HG03520 (cell line): Measurements from ENCODE around the gene RFTN2.
"Not testable (repeated sequence)": the region's sequence is repeated elsewhere in the genome, so short reads cannot be mapped to it uniquely, and the experiment has no call there.

Experiments used
- ATAC-seq: cut with Tn5 transposase; IDR thresholded peaks from one replicate; pipeline ENCODE4 v1.9.1; 2021; ENCODE audit warnings: mild to moderate bottlenecking, moderate library complexity; ENCODE audit not compliant: unreplicated experiment

The RFTN2 gene

DNA sequence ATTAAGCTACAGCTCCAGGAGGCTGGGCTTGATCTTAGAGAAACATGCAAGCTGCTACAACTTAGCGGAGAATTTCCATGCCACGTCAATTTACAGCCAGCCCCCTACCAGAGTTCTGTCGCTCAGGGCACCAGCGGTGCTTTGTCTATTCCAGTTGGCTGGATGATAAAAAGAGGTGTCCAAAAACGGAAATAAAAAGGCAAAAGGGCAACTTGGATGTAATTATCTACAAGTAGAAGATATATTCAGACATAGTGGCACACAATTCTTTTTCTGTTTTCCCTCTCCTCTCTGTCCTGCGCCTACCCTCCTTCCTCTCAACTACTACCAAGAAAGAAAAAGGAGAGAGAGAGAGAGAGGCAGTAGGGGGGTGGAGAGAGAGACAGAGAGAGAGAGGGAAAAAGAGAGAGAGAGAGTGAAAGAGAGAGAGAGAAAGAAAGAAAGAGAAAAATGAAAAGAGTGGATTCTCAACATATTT, 363 bp upstream of the RFTN2 start:
- no peak for ATAC-seq

DNA sequence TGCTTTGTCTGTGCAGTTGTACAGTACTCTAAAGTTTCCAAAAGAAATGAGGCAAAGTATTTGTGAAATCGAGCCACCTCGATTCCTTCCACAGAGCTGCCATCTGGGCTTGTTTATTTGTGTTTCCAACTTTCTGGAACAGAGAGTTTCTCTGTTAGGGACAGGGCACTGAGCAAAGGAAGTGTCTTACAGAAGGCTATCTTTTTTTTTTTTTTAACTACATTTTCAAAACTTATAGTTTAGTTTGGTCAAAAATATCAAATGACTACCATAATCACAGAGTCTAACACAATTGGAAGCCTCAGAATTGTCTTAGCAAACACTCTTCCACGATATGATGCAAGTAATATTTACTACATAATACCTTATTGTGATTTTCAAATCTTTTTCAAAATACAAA, 796 bp downstream of the RFTN2 start:
- ATAC-seq: no peak

DNA sequence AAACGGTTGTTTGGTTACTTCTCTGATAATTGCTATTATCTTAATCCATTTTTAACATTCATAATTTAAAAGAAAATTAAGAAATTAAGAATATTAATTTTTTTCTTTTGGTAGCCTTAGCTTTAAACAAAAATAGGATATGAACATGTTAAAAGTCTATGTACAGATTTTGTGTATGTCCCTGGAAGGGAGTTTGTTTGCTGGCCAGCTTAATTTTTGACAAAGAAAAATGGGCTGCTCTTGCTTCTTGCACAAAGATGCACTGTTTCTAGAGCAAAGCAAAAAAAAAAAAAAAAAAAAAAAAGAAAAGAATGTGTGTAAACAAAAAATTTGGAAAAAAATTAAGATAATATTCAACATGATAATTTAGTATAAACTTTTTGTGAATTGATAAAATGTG, 1.3 kb downstream of the RFTN2 start:
- no peak for ATAC-seq

DNA sequence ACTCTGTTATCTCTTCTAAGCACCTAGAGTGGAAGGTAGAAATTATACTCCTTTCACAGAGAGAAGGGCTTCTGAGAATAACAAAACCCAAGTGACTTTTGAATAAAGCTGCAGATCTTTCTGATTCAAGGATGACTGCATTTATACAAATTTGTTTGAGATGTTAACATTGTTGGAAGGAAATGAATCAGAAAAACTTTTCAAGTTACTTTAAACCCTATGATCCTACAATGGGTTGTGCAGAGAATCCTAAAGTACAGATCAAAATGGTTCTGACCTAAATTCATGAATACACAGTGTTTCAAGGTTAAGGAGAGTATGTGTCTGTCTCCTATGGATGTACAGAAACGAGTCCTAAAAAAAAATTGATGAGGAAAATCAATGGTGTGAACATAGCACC, 1.8 kb downstream of the RFTN2 start:
- no peak for ATAC-seq

DNA sequence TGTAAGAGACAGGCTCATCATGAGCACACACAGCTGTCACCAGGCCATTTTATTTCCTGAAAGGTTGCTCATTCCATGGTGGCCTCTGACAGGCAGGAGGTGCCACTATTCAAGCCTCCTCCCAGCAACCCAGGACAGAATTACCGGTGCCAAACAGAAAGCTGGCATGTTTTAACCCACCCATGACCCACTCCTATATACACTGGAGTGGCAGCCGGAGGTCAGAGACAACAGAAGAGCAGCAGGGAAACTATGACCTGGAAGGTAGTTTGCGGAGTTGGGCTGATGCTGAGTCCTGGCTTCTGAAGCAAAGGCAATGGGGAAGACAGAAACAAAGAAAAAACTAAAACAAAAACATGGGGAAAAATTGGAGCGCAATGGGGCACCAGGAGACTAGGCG, 2.3 kb downstream of the RFTN2 start:
- ATAC-seq: no peak

DNA sequence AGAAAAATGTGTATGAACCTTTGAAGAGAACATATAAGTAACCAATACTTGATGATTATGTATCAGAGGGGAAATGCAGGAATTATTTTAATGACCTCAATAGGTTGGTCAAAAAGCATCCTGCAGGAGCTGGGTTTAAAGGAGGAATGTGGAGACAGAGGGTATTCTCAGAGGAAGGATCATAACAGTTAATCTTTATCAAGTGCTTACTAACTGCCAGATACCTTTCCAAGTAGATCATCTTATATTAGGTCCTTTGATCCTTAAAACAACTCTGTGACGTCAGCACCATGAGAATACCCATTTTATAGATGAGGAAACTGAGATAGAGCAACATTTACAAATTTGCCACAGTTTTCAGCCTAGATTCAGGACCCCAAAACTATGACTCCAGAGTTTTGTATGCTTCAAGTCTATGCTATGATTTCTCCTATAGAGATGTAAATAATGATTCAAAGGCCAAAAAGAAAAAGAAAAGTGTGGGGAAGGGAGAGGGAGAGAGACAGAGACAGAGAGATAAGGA, 3.0 kb downstream of the RFTN2 start:
- ATAC-seq: no peak

DNA sequence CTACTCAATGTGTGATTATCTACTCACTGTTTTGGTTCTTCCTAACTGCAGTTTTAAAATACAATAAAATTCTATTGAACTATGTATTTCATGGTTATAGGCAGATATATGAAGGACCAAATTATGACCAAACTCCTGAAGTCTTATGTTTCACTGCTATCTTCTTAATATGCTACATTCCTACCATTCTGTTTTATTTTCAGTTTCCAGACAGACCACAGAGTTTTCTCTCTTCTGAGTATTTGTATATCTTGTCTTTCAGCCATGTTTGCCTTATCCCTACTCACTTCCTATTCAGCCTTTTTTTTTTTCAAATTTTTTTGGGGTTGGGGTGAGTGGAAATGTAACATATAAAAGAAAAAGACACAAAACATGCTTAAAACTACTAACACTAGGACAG, 6.3 kb downstream of the RFTN2 start:
- no peak for ATAC-seq

DNA sequence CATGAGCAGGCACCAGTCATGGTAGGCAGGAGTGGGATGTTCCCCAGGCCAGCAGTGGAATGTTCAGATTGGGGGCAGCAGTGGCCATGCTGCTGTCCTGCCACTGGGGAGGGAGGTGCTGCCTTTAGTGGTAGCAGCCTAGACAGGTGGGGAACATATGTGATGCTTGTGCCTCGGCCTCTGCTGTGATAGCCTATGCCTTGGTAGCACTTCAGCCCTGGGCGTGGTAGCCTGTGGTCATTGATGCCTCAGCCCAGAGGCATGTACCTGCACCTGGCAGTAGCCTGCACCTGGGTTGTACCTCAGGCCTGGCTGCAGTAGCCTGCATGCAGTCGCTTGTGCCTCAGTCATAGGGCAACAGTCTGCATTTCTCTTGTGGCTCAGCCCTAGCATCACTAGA, 7.1 kb downstream of the RFTN2 start:
- ATAC-seq: no peak

DNA sequence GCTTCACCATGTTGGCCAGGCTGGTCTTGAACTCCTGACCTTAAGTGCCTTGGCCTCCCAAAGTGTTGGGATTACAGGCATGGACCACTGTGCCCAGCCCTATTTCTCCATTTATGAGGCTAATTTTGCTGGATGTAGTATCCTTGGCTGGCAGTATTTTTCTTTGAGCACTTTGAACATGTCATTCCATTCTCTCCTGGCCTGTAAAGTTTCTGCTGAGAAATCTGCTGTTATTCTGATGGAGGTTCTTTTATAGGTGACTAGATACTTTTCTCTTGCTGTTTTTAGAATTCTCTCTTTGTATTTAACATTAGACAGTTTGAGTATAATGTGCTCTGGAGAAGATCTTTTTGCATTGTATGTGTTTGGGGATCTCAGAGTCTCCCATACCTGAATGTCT, 9.1 kb downstream of the RFTN2 start:
- no peak for ATAC-seq

DNA sequence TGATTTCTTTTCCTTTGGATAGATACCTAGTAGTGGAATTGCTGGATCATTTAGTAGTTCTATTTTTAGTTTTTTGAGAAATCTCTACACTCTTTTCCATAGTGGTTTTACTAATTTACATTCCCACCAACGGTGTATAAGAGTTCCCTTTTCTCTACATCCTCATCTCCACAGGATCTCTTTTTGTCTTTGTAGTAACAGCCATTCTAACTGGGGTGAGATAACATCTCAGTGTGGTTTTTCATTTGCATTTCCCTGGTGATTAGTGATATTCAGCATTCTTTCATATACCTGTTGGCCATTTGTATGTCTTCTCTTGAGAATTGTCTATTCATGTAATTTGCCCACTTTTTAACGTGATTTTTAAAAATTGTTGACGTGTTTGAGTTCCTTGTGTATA, 13.8 kb downstream of the RFTN2 start:
- no peak for ATAC-seq

DNA sequence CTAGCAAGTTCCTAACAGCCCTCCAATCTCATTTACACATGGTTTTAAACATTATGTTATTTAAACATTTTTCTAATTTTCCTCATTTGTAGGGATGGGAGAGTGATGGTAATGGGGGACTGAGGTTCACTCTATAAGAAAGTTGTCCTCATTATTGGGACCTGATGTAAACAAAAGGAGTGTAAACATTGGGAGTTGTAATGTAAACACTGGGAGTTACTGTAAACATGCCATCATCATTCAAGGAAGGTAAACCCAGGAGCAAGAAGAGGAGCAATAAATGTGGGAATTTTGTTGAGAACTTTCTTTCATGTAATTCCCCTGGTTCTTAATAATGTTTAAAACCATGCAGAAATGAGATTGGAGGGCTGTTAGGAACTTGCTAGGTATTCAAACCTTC, 17.8 kb downstream of the RFTN2 start:
- ATAC-seq: no peak

DNA sequence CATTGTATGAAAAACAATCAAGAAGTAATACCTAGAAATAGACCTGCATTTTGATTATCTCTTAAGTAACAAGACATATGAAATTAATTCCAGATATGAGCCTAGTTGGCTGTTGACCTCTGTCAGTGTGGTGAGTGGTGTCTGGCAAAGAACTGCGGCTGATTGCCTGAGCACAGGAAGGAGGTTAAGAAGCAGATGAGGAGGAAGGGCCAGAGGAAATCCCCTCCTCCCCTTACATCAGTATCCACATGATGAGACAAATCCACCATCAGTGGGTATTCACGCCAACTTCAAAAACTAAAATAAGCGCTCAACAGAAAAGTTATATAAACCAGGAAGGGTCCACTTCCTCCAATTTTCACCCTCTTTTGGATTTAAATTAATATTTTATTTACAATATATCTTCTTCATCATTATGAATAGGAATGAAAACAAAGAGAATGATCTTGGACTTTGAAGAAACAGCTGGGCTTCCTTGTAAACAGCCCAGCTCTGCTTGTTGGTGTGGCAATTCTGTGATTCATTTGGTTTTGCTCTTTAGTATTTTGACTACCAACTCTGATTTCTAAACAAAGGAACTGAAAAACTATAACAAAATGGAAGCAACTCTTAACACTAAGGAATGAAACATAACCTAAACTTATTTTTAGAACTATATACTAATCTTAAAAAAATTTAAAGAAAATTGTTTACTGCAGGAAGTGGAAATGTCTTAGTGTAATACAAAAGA, 27.3 kb downstream of the RFTN2 start:
- ATAC-seq: no peak

DNA sequence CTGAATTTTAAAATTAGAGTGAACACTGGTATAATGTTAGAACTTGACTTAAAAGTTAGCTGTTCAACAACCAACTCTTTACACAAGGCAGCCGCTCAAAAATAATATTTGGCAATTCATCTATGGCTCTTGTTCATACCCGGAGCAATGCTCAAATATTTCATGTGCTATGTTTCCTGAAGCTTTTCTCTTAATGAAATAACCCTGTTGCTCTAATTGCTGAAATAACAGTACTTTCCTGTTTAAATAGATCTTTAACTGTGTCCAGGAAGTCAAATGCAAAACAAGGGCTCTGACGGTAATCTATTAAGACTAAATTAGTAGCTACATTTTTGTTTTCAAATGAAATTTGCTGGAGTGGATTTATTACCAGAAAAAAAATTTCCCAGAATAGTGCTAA, 33.7 kb downstream of the RFTN2 start:
- ATAC-seq: no peak

DNA sequence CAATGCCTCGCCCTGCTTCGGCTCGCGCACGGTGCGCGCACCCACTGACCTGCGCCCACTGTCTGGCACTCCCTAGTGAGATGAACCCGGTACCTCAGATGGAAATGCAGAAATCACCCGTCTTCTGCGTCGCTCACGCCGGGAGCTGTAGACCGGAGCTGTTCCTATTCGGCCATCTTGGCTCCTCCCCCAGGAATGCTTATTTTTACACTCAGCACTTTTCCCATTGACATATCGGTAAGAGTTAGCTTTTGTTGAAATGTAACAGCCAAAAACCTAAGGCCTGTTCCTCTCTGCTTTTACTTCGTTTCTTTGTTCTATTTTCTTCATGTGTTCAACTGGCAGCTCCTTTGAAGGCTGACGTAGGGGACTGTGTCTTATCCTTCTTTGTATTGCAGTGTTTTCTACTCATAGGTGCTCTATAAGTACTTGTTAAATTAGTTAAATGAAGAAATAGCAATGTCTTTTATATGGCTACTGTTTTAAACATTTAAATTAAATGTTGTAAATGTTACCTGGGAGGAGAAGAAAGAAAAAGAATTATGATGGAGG, 34.7 kb downstream of the RFTN2 start:
- ATAC-seq: not testable (repeated sequence)

DNA sequence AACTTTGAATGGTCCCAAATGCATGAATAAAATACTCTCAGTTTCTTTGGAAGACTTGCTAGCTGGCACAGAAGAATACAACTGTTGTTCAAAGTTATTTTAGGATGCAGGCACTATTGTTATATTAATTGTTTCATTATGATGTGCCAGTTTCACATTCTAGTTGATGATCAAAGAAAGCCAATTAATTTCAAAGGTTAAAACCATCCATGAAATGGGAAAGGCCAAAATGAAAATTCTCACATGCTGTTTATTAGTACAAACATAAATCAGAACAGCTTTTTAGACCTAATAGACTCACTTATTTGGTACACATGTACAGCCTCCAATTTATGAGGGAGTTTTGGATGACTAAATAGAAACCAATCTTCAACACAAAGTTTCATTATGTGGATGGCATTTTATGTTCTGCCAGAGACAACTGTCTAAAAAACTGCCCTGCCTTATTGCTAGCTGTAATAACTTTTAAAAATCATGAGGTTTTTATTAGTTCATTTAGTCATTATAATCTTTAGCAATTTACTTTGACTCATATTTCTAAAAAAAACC, 42.2 kb downstream of the RFTN2 start:
- no peak for ATAC-seq

DNA sequence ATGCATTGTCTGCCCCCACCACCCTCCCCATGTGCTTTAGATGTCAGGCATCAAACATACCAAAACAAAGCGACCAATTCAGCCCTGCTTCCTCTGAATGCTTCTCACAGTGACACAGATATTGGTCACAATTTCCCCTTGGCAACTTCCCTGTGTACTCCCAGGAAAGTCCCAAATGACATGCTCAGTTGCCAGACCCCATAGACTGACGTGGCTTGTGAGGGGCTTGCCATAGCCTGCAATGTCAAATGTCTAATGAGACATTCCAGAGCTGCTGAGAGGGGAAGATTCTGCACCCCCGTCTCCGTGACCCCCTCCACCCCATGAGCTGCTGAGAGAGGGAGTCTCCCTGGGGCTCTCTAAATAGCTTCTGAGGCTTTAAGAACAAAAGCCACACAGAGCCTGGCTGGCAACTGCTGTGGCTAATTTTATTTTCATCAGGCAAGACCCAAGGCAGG, 47.3 kb downstream of the RFTN2 start:
- ATAC-seq: peak; percentile 52

DNA sequence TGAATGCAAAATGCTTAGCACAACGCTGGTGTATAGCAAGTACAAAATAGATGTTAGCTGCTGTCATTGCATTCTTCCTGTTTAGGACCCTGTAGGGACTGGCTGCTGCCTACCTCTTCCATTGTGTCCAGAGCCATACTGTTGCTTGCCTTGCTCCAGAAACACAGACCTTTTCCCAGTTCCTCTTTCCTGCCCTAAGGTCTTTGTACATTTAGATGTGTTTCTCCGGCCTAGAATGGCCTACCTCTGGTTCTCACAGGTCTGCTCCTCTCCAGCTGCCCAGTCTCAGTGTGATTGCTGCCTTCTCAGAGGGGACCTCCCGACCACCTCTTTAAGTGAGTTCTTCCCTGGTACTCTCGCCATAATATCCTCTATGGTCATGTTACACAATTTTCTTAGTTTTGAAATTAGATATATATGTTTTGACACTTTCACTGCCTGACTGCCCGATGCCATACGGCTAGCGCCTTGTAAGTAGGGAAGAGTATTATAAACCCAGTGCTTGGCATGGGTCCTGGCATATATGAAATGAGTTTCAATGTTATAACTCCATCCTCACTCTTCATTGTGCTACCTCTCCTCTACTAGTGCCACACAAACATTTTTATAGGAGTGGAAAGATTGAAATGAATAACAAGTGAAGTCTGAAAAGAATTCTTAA, 48.3 kb downstream of the RFTN2 start:
- ATAC-seq: no peak

DNA sequence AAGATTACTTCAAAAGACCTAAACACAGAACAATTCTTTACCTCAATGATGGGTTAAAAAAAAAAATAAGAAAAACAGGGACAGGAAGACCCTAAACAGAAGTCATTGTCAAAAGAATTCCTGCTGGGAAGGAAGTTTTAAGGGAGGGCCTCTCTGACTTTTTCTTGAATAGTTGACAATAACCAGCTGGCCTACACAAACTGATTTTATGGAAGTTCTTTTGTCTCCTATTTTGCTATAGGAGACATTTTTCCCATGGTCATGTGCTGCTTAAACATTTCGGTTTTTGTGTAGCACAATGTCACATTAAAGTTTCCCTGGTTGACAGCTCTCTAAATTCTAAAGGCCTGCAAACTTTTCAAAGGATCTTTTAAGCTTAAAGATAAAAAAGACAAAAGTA, 55.3 kb downstream of the RFTN2 start:
- no peak for ATAC-seq

DNA sequence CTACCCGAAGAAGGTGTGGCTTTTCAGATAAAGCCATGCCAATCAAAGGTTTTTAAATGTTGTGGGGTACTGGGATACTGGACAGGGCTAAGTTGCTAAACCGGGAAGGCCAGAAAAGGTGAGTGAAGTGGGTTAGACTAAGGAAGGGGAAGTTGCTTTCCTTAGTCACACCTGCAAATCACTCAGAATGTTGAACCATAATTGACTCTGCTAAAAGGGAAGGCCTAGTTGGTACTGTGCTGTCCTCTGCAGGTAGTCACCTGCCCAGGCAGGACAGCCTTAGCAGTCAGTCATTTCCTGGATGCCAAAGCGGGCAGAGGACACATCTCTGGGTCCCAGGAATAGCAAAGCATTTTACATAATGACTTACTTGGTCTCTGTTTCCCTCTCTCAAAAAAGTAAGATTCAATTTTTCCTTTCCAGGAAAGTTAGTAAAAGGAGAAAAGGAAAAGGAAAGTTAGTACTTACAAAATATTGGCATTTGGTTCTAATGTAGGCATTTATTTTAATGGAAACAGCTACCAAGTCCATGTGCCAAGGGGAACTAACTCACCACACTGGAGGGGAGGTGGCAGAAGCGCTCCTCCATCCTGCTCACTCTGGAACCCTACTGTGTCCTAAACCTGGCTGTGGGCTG, 60.3 kb downstream of the RFTN2 start:
- no peak for ATAC-seq

DNA sequence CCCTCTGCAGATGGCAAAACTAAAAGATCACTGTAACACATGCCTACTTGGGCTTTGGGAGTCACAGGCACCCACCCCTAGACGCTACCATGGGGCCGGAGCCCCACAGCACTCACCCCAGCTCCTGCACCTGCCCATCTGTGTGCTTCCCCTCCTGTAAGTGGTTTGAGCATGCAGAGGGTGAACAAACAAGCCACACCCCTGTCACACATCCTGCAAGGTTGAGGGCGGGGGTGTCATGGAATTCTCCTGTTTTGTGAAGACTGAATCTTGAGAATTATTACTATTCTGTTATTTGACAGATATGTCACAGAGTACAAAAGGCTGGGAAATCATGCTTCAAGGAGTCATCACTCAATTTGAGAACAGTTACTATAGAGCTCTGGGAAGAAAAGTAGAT, 60.9 kb downstream of the RFTN2 start:
- ATAC-seq: no peak

DNA sequence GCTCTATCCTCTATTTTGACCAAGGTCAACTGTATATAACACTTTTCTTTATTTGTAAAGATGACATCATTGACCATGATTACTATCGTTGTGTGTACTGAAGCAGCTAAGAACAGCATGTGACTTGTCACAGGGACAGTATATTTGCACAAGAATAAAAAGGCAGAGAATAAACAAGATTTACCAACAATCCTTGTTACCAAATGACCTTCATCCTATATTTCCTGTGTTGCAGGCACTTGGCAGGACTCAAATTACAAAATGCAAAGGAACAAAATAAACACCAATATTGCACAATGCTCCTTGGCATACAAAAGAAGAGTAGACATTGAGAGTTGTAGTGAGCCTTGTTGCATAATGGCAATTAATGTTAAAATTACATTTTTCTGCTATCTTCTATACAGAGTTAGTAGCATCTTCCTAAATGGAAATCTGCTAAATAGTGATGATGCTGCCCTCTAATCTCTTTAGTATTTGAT, 61.8 kb downstream of the RFTN2 start:
- ATAC-seq: no peak
